Karpas-422 (cell line): ENCODE data around the gene CHCHD6. TPM values are rescaled to one million over a fixed set of nuclear protein-coding genes. Genes with fewer than 3 reads are reported as not detected.

Experiments used
- DNase-seq: peaks from one replicate; pipeline ENCODE4 v3.0.0-alpha.2; 2015
- H2AFZ ChIP-seq: fragments of 200-600 bp; sonication (generic); 2 replicates; pipeline ENCODE4 v1.6.1; 2014; ENCODE audit warnings: antibody characterized with exemption, low read length, mixed read lengths
- H3K27ac ChIP-seq: fragments of 200-600 bp; sonication (generic); 2 replicates; pipeline ENCODE4 v1.5.1; 2014; ENCODE audit warnings: mild to moderate bottlenecking, low read length, moderate library complexity
- H3K27me3 ChIP-seq: fragments of 200-600 bp; sonication (generic); 2 replicates; pipeline ENCODE4 v1.6.1; 2014; ENCODE audit warnings: low read length, mixed read lengths
- H3K36me3 ChIP-seq: fragments of 200-600 bp; sonication (generic); 2 replicates; pipeline ENCODE4 v1.6.1; 2014; ENCODE audit warnings: low read length, mixed read lengths; ENCODE audit not compliant: insufficient read depth
- H3K4me1 ChIP-seq: fragments of 200-600 bp; sonication (generic); 2 replicates; pipeline ENCODE4 v1.6.1; 2014; ENCODE audit warnings: mild to moderate bottlenecking, low read length, mixed read lengths
- H3K4me2 ChIP-seq: fragments of 200-600 bp; sonication (generic); 2 replicates; pipeline ENCODE4 v1.6.1; 2014; ENCODE audit warnings: low read length, low read depth, mild to moderate bottlenecking; ENCODE audit not compliant: poor library complexity, severe bottlenecking
- H3K4me3 ChIP-seq: fragments of 200-600 bp; sonication (generic); 2 replicates; pipeline ENCODE4 v1.5.1; 2014; ENCODE audit warnings: mild to moderate bottlenecking, antibody characterized with exemption, low read length, mixed read lengths
- H3K79me2 ChIP-seq: fragments of 200-600 bp; sonication (generic); 2 replicates; pipeline ENCODE4 v1.6.1; 2014; ENCODE audit warnings: mild to moderate bottlenecking, low read length, mixed read lengths
- H3K9ac ChIP-seq: fragments of 200-600 bp; sonication (generic); 2 replicates; pipeline ENCODE4 v1.6.0; 2014; ENCODE audit warnings: low read length
- H3K9me2 ChIP-seq: fragments of 200-600 bp; sonication (generic), shearing (Covaris generic); replicated peaks from 2 replicates; pipeline ENCODE4 v1.6.0; 2014; ENCODE audit warnings: mild to moderate bottlenecking, low read length, moderate library complexity; ENCODE audit not compliant: insufficient read depth
- H3K9me3 ChIP-seq: fragments of 300-700, 200-600 bp; sonication (generic); 2 replicates; pipeline ENCODE4 v1.6.1; 2014; ENCODE audit warnings: low read length, mixed read lengths
- H4K20me1 ChIP-seq: fragments of 200-600 bp; sonication (generic); 2 replicates; pipeline ENCODE4 v1.6.1; 2014; ENCODE audit warnings: mild to moderate bottlenecking, antibody characterized with exemption, low read length, low read depth; ENCODE audit not compliant: insufficient read depth
- total RNA-seq: library from RNA; depleted of rRNA; stranded (reverse); fragments of >200 nt; shearing (Covaris generic); gene quantifications from 2 replicates; pipeline ENCODE4 v1.2.3, GENCODE V29; 2014; ENCODE audit warnings: low replicate concordance

CHCHD6 gene
- total RNA-seq, 1 experiment from 2014 or later, result 12.8 TPM

- DNase-seq, result peak; percentile 11
- Histone ChIP-seq H3K4me2 (no peak overlapping the region), H3K9ac (no peak overlapping the region), H2AFZ (no peak overlapping the region), H3K27ac (no peak overlapping the region), H3K9me2 (no peaks in the 10 kb centered on the region), H3K36me3 (no peaks in the 10 kb centered on the region), H3K9me3 (no peaks in the 10 kb centered on the region), H3K79me2 (no peaks in the 10 kb centered on the region), H3K27me3 (no peaks in the 10 kb centered on the region), H3K4me3 (no peak overlapping the region), H3K4me1 (peaks cover 22% of the 10 kb centered on the region), H4K20me1 (0 out of 2 replicates have a peak, but pooled peaks cover 4% of the 10 kb centered on the region)
Observed at GRCh38 chr3:126685493-126685892, 18.5 kb upstream of the CHCHD6 start.

- Histone ChIP-seq H3K79me2 (no peaks in the 10 kb centered on the region), H3K4me1 (no peaks in the 10 kb centered on the region), H3K36me3 (no peaks in the 10 kb centered on the region), H4K20me1 (no peaks in the 10 kb centered on the region), H3K9ac (no peak overlapping the region), H3K27me3 (no peaks in the 10 kb centered on the region), H3K4me2 (no peak overlapping the region), H3K4me3 (no peak overlapping the region), H3K27ac (no peak overlapping the region), H3K9me3 (no peaks in the 10 kb centered on the region), H3K9me2 (no peaks in the 10 kb centered on the region), H2AFZ (no peak overlapping the region)
- no peak for DNase-seq
Observed at GRCh38 chr3:126691765-126692164, 12.3 kb upstream of the CHCHD6 start.

GRCh38 chr3:126692858-126693257, 11.2 kb upstream of the CHCHD6 start:
- Histone ChIP-seq H3K27ac (no peak overlapping the region), H4K20me1 (no peaks in the 10 kb centered on the region), H3K4me1 (no peaks in the 10 kb centered on the region), H3K9ac (no peak overlapping the region), H3K27me3 (no peaks in the 10 kb centered on the region), H3K36me3 (no peaks in the 10 kb centered on the region), H3K9me3 (no peaks in the 10 kb centered on the region), H2AFZ (no peak overlapping the region), H3K79me2 (no peaks in the 10 kb centered on the region), H3K9me2 (no peaks in the 10 kb centered on the region), H3K4me2 (no peak overlapping the region), H3K4me3 (no peak overlapping the region)
- peak; percentile 23 for DNase-seq

- no peaks in the 10 kb centered on the region for H3K9me3 ChIP-seq
- H3K79me2 ChIP-seq, result no peaks in the 10 kb centered on the region
- H3K9me2 ChIP-seq, result no peaks in the 10 kb centered on the region
- peak; percentile 27 for DNase-seq
- no peak overlapping the region for H3K4me2 ChIP-seq
- H3K36me3 ChIP-seq, result no peaks in the 10 kb centered on the region
- no peak overlapping the region for H3K4me3 ChIP-seq
- no peak overlapping the region for H3K9ac ChIP-seq
- no peaks in the 10 kb centered on the region for H4K20me1 ChIP-seq
- no peak overlapping the region for H2AFZ ChIP-seq
- H3K4me1 ChIP-seq, result no peaks in the 10 kb centered on the region
- no peak overlapping the region for H3K27ac ChIP-seq
- no peaks in the 10 kb centered on the region for H3K27me3 ChIP-seq
Observed at GRCh38 chr3:126693921-126694320, 10.1 kb upstream of the CHCHD6 start.

DNA sequence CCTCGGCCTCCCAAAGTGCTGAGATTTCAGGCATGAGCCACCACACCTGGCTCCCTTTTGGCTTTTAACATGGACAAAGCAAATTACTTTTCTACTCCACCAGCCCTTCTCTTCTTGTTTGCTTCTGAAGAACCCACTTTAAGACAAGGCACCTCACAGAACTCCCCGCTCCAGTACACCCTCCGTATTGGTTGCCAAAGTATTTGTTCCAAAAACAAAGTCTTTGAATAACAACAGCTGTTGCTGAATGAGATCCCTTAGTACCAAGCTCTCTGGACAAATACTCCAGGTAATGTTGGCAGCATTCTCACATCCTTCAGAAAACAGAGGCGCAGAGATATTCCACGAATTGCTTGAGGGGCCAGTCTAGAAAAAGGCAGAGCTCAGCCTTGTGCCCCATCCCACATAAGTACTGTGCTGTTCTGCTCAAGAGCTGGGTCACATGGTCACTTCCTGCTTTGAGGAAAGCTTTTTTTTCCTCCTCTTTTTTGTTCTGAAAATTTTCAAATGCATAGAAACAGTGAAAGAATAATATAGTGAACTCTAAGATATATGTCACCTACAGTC, 7.3 kb upstream of the CHCHD6 start:
- no peak overlapping the region for H3K4me3 ChIP-seq
- H3K27ac ChIP-seq, result no peak overlapping the region
- no peaks in the 10 kb centered on the region for H3K9me2 ChIP-seq
- no peaks in the 10 kb centered on the region for H4K20me1 ChIP-seq
- H3K27me3 ChIP-seq, result no peaks in the 10 kb centered on the region
- H3K4me2 ChIP-seq, result no peak overlapping the region
- H3K9me3 ChIP-seq, result no peaks in the 10 kb centered on the region
- H3K4me1 ChIP-seq, result peaks cover 5% of the 10 kb centered on the region
- no peaks in the 10 kb centered on the region for H3K79me2 ChIP-seq
- DNase-seq, result no peak
- H3K9ac ChIP-seq, result no peak overlapping the region
- no peak overlapping the region for H2AFZ ChIP-seq
- no peaks in the 10 kb centered on the region for H3K36me3 ChIP-seq

DNA sequence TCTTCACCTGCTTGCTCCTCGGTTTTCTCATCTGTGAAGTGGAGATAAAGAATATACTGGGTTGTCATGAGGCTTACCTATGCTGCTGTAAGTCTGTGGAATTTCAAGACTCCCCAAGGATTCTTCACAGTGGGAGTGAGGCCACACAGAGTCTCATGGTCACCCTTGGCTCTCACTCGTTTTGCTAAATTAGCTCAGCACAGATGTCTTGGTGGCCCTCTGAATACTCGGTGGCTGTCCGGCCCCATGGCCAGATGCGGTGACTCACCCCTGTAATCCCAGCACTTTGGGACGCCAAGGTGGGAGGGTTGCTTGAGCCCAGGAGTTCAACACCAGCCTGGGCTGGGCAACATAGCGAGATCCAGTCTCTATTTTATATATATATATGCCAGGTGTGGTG, 5.0 kb upstream of the CHCHD6 start:
- Histone ChIP-seq H3K9me2 (no peaks in the 10 kb centered on the region), H4K20me1 (no peaks in the 10 kb centered on the region), H3K4me3 (no peak overlapping the region), H3K4me1 (peaks cover 10% of the 10 kb centered on the region), H3K4me2 (no peak overlapping the region), H3K9me3 (no peaks in the 10 kb centered on the region), H3K27ac (no peak overlapping the region), H3K36me3 (no peaks in the 10 kb centered on the region), H2AFZ (no peak overlapping the region), H3K79me2 (no peaks in the 10 kb centered on the region), H3K27me3 (no peaks in the 10 kb centered on the region), H3K9ac (no peak overlapping the region)
- DNase-seq, result no peak

DNA sequence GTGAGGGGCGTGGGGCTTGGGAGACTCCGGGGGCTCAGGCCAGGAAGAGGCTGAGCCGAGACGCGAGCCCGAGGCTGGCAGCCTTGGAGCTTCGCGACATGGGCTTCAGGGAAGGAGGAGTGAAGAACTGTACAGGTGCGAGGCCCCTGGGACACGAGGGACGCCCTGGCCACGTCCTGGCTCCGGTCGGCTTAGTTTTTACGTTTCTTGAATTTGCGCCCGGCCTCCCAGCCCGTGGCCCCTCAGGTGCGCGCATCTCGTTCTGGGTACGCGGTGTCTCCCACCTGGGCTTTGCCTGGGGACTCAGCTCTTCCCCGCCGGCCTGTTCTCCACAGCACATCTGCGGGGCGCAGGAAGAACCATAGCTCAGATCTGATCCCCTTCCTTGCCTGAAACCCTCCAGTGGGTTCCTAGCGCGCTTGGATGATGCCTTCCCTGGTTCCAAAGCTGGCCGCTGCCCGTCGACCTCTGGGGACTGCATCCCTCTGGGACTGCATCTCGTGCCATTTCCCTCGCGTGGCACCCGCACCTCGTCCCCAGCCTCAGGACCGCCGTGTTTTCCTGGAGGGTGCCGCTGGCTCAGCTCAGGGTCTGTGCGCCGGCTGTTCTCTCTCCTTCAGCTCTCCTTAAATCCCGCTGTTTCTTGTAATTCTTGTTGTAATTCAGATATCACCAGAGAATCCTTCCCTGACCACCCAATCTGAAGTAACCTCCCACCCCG, 614 bp downstream of the CHCHD6 start:
- peaks cover 17% of the 10 kb centered on the region for H3K4me1 ChIP-seq
- no peaks in the 10 kb centered on the region for H3K36me3 ChIP-seq
- no peaks in the 10 kb centered on the region for H3K79me2 ChIP-seq
- H3K27me3 ChIP-seq, result no peaks in the 10 kb centered on the region
- H3K9ac ChIP-seq, result peak overlapping the region; percentile 81
- no peaks in the 10 kb centered on the region for H3K9me2 ChIP-seq
- 0 out of 2 replicates have a peak, but pooled peaks cover 1% of the 10 kb centered on the region for H4K20me1 ChIP-seq
- peak overlapping the region; percentile 75 for H3K4me3 ChIP-seq
- DNase-seq, result no peak
- peak overlapping the region; percentile 73 for H3K4me2 ChIP-seq
- H3K9me3 ChIP-seq, result no peaks in the 10 kb centered on the region
- H2AFZ ChIP-seq, result peak overlapping the region; percentile 97
- no peak overlapping the region for H3K27ac ChIP-seq

DNA sequence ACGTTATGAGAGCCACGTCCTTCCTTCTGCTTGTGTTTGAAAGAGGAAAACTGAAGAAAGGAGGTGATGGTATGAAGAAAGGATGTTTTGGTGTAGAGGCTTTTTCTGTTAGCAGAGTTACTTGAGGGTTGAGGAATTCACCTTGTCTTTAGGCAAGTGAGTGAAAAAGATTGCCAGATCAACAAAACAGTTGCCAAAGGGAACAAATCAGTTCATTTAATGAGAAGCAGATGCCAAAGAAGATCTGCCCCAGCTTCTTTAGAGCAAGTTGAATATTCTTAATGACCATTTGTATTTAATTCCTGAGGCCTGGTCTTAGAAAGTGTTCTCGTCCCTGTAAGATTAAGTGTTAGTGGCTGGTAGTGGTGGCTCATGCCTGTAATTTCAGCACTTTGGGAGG, 2.6 kb downstream of the CHCHD6 start:
- H3K4me1 ChIP-seq, result peaks cover 12% of the 10 kb centered on the region
- no peak for DNase-seq
- peaks cover 18% of the 10 kb centered on the region; the same call in 1 of the 2 replicates for H4K20me1 ChIP-seq
- H3K27me3 ChIP-seq, result no peaks in the 10 kb centered on the region
- no peaks in the 10 kb centered on the region for H3K36me3 ChIP-seq
- no peak overlapping the region for H3K4me3 ChIP-seq
- H3K9me3 ChIP-seq, result no peaks in the 10 kb centered on the region
- no peaks in the 10 kb centered on the region for H3K9me2 ChIP-seq
- H3K9ac ChIP-seq, result no peak overlapping the region
- H3K27ac ChIP-seq, result no peak overlapping the region
- H3K79me2 ChIP-seq, result no peaks in the 10 kb centered on the region
- no peak overlapping the region for H3K4me2 ChIP-seq
- H2AFZ ChIP-seq, result no peak overlapping the region
